GM19324 (cell line): Measurements from ENCODE around the gene DIAPH3.

Source experiments
- ATAC-seq: cut with Tn5 transposase; IDR thresholded peaks from one replicate; pipeline ENCODE4 v1.9.1; 2021; ENCODE audit warnings: mild to moderate bottlenecking, moderate library complexity; ENCODE audit not compliant: unreplicated experiment, low FRiP score

DIAPH3 gene

DNA sequence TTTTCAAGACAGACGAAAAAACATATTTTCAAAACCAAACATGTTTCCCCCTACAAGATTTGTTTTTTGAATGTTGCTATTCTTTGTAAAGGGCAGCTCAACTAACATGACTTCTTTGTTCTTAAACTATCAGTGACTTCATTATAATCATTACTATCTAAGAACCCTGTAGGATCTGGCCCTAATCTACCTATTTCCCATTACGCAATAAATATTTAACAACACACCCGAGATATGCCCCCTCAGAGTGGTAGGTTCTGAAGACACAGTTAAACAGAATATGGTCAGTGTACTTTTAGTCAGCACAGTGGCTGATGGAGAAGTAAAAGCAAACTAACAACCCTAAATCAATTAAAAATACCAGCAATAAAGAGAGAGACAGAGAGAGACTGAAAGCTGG is 186.9 kb downstream of the DIAPH3 start:
- ATAC-seq, result no peak

DNA sequence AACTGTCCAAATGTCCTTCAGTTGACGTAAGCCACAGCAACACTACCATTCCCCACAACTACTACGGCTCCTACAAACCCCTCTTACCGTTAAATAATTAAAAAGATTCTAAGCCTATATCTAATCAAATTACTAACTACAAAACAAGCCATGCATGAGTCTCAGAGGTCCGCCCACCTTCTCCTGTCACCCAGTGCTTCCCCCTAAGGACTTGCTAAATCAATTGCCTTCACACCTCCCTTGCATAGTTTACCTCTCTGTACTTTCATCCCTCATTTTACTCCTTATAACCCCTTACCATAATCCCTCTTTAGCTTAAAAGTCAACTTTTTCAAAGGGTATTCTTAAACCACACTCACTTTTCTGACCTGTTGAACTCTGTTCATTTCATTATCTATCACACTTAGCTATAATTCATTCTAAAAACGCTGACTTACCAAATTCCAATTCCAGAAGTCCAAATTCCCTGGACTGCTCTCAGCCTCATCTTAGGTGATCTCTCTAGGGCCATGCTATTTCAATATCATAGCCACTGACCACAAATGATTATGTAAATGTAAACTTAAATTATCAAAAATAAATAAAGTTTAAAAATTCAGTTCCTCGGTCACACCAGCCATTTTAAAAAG is 187.8 kb downstream of the DIAPH3 start:
- ATAC-seq, result no peak

DNA sequence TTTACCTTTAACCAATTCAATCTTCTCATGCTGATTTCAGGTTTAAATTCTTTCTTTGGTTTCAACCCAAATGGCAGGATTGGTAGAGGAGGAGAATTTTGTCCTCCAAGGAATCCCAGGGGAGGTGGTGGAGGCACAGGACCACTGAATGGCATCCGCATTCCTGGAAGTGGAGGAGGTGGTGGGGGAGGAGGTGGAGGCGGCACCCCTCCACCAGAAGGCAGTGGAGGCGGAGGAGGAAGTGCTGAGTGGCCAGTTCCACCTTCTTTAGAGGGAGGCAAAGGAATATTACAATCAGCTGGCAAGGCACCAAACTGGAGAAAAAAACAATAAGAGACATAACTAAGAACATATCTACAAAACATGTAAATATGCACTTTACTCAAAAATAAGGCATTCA is 192.9 kb downstream of the DIAPH3 start:
- no peak for ATAC-seq

DNA sequence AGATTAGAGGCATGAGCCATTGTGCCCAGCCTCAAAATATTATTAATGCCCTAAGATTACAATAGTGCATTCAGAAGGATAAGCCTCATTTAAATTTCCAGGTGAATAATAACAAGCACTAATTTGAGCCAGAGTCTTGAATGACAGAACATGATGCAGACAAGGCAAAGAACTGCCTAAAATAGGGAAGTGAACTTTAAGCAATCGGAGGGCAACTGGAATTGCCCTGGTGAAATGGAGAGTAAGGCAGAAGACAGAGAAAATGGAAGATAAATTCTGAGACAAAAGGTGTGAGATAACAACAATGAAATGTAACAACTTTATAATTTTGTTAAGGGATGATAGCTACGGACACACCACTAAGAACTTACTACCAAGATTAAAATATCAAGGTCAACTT is 199.9 kb downstream of the DIAPH3 start:
- no peak for ATAC-seq

DNA sequence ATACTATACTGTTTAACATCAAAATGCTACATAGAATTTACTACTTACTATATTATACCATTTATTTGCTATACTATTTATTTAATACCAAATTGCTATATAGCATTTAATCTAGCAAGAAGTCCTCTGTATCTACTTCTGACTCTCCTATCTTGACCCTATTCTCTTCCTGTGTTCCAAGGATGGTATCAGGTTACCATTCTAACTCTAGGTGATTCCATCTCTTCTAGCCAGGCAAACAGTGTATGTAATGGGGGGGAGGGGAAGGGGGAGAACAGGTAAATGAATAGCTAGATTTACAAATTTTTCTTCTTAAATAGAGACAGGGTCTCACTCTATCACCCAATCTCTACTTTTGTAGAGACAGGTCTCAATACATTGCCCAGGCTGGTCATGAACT is 200.3 kb downstream of the DIAPH3 start:
- no peak for ATAC-seq

DNA sequence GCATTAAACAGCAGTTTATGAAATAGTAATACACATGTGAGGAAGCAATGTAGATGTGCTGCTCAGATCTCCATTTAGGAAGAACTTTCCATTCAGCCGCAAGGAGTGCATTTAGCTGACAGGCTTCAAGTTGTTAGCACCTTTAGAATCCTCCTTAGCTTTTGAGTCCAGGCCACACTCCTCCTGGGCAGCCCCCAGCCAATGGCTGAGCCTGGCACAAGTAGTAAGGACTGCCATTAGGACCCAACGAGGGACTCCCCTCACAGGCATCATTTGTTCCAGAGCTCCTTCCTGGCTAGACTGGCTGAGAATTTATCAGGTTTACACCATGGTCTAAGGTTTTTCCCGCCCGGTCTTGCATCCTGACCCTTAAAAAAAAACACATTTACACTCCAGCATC is 201.4 kb downstream of the DIAPH3 start:
- no peak for ATAC-seq

DNA sequence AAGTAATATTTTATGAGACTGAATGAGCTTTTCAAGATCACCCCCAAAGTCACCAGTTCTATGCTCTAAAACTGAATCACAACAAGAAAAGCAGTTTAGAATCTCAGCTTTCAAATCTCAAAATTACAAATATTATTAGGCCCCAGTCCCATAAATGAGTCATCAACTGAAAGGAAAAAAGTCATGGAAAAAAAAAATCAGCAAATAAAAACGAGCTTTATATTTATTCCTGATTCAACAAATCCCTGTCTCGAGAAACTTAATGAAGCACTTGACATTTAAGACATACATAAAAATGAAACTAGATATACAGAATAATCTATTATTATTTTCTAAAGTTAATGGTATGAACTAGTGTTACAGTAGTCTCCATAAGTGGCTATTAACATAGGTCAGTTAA is 203.0 kb downstream of the DIAPH3 start:
- no peak for ATAC-seq

DNA sequence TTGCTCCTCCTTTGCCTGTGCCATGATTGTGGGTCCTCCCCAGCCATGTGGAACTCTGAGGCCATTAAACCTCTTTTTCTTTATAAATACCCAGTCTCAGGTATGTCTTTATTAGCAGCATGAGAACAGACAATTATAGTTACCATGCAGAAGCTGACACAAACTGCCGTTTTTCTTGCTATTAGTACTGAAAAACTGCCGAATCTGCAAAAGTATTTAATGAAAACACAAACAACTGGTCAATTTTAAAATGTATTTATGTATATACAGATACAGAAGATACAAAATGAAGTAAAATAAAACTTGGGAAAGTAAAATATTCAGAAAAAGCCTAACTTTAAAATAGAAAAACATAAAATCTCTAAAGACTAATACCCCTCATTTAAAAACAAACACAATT is 206.3 kb downstream of the DIAPH3 start:
- ATAC-seq, result no peak

DNA sequence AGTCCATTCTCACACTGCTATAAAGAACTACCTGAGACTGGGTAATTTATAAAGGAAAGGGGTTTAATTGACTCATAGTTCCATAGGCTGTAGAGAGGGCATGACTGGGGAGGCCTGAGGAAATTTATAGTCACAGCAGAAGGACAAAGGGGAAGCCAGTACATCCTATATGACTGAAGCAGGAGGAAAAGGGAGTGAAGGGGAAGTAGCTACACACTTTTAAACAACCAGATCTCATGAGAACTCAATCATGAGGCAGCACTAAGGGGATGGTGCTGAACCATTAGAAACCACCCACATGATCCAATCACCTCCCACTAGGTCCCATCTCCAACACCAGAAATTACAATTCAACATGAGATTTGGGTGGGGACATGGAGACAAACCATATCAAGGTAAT is 209.1 kb downstream of the DIAPH3 start:
- ATAC-seq, result no peak

DNA sequence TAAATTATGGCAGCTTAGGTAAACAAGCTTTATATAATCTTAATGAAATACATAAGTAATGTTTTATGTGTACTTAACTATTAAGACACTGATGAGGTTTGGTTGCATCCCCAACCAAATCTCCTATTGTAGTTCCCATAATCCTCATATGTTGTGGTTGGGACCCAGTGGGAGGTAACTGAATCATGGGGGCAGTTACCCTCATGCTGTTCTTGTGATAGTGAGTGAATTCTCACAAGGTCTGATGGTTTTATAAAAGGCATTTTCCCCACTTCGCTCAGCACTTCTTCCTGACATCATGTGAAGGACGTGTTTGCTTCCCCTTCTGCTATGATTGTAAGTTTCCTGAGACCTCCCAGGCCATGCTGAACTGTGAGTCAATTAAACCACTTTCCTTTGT is 212.7 kb downstream of the DIAPH3 start:
- ATAC-seq, result no peak

DNA sequence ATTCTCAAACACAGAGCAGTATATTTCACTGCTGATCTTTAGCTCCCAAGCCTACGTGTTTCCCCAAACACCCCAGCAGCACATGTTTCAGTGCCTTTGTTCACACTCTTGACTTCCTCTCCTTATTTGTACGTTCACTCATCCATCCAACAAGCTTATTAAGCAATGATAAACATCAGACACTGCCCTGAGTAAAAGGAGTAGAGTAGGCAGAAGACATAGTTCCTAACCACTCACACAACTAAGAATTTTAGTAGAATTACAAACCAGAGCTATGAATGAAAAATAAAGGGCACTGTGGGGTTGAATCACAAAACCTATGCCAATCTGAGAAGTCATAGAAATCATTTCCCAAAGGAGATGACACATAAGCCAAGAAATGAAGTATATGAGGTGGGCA is 213.5 kb downstream of the DIAPH3 start:
- no peak for ATAC-seq

DNA sequence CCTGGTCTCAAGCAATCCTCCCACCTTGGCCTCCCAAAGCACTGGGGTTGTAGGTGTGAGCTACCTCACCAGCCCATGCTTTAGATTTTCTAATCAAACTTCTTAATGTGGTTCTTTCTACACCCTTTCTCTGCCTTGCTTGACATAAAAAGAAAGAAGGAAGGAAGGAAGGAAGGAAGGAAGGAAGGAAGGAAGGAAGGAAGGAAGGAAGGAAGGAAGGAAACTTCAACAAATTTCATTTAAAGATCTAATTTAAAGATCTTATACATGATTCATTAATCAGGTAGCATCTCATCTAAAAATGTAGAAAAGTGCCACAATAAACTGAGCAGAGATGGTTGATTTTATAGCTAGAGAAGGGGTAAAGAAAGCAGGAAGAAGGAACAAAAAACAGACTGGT is 215.0 kb downstream of the DIAPH3 start:
- ATAC-seq, result no peak

DNA sequence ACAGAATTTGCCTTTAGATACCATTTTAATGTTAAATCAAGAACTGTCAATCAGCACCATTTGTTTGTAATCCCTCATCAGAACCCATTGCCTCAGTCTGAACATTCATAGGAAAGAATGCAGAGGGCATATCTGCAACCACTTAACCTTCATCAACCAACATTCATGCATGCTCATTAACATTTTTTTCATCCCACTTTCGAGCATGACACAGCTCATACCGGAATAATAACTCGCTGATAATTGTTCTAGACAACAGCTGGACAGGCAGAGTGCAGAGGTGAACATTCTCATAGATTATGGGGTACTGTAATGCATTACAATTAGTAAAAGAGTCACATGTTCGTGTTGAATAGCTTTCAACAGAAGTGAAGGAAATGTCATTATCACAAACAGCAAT is 216.8 kb downstream of the DIAPH3 start:
- ATAC-seq, result no peak

DNA sequence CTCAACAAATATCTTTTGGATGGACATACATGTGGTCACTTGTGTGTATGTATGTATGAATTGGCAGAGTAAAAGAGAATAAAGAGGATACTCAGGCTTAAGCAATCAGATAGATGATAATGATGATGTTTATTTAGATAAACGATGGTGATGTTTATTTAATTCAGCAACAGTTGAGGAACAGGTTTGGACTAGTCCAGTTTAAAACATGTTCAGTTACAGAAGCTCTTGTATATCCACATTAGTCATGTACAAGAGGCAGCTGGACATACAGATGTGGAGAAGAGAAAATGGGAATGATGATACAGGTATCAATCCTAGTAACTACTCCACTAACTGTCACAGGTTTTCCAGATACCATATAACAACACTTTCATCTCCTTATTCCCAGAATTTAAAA is 232.1 kb downstream of the DIAPH3 start:
- no peak for ATAC-seq

DNA sequence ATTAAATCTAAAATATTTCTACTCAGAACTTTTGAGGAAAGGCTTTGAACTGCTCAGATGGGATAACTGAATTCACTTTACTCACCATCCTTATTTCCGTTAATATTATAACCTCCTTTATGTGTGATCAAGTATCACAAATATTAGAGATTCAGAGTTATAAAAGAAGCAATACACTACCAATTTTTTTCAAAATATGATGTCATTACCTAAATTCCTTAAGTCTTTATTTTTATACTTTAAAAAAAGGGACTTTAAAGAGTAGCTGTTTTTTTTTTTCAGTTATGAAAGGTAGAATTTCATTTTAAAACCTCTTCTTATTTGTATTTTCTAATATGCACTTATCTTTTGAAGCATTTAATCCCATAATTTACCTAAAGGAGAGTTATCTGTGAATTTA is 239.5 kb downstream of the DIAPH3 start:
- no peak for ATAC-seq

DNA sequence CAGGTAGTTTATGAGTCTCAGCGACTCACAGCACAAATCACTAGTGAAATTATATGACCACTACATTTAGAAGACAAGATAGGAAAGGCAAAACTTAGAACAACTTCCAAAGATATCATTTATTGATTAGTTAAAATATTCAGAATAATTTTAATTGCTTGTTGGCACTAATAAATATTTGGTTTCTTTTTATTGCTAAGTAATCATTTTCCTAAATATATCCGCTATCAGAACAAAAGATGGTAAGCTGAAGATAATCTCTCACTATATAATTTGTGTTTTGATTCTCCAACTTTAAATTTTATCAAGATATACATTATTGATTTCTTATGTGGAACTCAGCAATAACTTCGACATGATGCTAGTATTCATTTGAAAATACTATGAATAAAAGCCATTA is 248.5 kb downstream of the DIAPH3 start:
- ATAC-seq, result no peak

DNA sequence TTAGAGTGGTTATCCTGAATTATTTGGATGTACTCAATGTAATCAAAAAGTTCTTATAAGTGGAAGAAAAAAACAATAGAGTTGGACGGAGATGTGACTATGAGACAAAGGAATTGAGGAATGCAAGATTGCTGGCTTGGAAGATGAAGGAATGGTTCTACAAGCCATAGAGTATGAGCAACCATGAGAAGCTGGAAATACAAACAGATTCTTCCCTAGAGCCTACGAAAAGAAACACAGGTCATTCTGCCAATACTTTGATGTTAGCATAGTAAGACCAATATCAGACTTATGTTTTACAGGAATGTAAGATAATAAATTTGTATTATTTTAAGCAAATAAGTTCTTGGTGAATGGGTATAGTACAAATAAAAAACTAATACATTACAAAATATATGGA is 249.2 kb downstream of the DIAPH3 start:
- ATAC-seq, result no peak

DNA sequence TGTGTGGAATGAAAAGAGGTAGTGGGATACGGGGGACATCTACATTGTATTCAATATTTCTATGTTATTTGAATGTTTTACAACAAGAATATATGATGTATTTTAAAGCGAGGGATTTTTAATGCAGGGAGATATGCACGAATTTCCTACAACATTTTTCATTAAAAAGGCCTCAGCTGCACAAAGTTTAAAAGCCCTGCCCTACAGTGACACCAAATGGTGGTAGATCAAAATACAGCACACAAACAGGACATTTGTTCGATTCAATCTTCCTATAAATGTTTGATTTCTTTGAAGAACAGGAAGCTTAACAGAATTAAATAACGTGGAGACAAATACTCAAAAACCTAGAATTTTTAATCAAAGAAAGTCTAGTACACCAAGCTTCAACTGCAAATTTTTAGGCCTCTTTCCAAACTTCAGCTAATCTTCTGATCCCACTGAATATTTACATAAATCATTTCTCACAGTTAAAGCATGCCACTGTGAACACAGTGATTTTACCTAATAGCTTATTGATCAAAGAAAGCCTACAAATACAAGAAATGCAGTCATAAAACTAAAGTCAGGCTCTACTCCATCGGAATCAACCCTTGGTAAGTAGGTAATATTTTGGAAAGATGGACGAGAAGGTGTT is 257.2 kb downstream of the DIAPH3 start:
- no peak for ATAC-seq

DNA sequence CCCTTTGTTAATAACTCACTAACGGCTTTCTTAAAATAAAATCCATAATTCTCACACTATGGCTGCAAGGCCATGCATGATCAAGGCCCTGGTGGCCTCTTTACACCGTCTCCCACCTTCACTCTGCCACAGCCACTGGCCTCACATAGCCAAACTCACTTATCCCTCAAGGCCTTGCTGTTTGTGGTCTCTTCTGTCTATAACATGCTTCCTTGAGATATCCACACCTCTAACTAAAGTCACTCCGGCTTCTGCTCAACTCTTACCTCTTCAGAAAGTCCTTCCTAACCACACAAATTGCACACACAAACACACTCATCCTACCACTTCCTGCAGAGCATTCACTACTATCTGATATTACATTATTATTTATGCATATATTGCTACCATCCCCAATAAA is 262.5 kb downstream of the DIAPH3 start:
- no peak for ATAC-seq

DNA sequence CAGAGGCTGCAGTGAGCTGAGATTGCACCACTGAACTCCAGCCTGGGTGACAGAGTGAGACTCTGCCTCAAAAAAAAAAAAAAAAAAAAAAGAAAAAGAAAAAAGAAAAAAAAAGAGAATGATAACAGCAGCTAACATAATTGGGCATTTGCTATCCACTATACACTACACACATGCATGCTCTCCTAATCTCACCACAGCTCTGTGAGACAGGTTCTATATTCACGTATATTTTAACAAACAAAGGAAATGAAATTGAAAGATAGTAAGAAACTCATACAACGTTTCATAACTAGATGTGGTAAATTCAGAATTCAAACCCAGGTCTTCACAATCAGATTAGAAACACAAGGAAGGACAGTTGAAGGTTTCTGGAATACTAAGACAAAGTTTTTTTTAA is 265.7 kb downstream of the DIAPH3 start:
- no peak for ATAC-seq

DNA sequence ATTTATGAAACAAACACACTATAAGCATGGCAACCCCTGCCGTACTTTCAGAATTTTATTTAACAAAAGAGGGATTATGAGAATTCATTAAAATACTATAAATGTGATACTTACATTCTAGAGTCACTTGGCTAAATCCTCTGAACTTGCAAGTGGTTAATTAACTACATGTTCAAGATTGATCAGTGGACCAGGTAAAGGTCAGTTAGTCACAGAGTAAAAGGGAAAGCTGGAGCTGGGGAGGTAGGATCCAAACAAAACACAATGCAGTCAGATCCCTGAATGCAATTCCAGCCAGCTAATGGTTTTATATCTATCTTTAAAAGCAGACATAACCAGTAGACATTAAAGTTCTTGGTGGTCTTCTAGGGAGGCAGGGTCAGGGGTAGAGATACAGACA is 270.5 kb downstream of the DIAPH3 start:
- no peak for ATAC-seq

DNA sequence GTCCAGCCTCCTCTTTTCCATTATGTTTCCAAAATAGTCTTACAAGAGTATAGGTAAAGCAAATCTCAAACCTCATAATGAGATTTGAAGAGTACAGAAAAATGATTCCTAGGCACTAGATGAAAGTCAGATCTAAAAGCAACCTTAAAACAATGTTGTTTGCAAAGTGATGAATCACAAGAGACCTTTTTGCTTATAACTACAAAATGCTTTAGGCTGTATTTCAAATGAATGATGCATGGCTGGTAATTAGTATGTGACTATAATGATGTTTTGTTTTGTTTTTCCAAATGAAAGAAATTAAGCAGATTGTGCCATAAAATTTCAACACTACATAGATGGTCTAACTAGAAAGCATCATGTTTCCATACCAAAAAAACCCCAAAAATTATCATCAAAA is 272.7 kb downstream of the DIAPH3 start:
- ATAC-seq, result no peak

DNA sequence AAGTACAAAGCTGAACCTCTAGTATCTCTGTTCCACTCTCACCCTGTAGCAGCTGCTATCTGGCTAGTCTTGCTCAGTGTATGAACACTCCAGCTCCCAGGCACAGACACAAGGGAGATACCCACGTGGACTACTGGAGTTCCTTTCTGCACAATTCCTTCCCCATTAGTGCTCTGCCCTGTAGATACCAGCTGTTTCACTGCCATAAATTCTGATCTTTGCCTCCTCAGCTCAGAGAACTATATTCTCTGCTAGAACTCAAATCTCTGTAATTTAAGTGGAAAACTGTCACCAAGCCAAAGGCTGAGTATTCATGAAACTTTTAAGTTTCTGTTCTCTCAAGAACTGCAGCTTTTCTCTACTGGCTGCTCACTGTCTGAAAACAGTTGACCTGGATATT is 273.7 kb downstream of the DIAPH3 start:
- no peak for ATAC-seq
